H1 (cell line): ENCODE measurements around the gene CSAD. TPM values are rescaled to one million over a fixed set of nuclear protein-coding genes. Genes with fewer than 3 reads are reported as not detected.

ENCODE experiments used
- CTCF ChIA-PET: fragments of 300-600 bp; sonication (Branson Sonifier 250); formaldehyde crosslinking; loops from one replicate; lab custom pipeline; 2021; ENCODE audit not compliant: partially characterized antibody; lab: Charles Lee
- POLR2A ChIA-PET: fragments of 300-600 bp; sonication (Branson Sonifier 250); formaldehyde crosslinking; loops from one replicate; lab custom pipeline; 2021; ENCODE audit warnings: inconsistent platforms; ENCODE audit not compliant: partially characterized antibody; lab: Charles Lee
- DNase-seq, 2 experiments: peaks; one replicate each; pipeline versions ENCODE4 v3.0.0 to v3.0.0-alpha.2; 2010 to 2022; ENCODE audit warnings: low spot score in 2 of 2, low read depth in 1 of 2, mixed read lengths in 1 of 2
- FAIRE-seq: peaks from 2 replicates; lab custom pipeline; 2011; peaks lifted over from hg19 to GRCh38; lab: Jason Lieb, UNC
- H2AFZ ChIP-seq: 2 replicates; pipeline ENCODE4 v1.8.1; 2012; ENCODE audit warnings: low read length, inconsistent platforms
- H2AK5ac ChIP-seq: 2 replicates; pipeline ENCODE4 v1.6.1; 2013; ENCODE audit warnings: low read depth, low read length
- H2BK120ac ChIP-seq: replicated peaks from 2 replicates; pipeline ENCODE3; 2013; ENCODE audit warnings: low read depth, low read length, inconsistent platforms
- H2BK12ac ChIP-seq: 2 replicates; pipeline ENCODE4 v1.6.1; 2013; ENCODE audit warnings: low read depth, low read length
- H2BK15ac ChIP-seq: 2 replicates; pipeline ENCODE4 v1.6.1; 2013; ENCODE audit warnings: low read length
- H2BK20ac ChIP-seq: 2 replicates; pipeline ENCODE4 v1.6.1; 2013; ENCODE audit warnings: low read length
- H2BK5ac ChIP-seq: 2 replicates; pipeline ENCODE4 v1.6.1; 2013; ENCODE audit warnings: low read depth, low read length
- H3K14ac ChIP-seq: 2 replicates; pipeline ENCODE4 v1.6.1; 2013; ENCODE audit warnings: inconsistent platforms; ENCODE audit not compliant: insufficient read length
- H3K18ac ChIP-seq: 2 replicates; pipeline ENCODE4 v1.6.1; 2013; ENCODE audit warnings: low read length; ENCODE audit errors: extremely low read depth
- H3K23ac ChIP-seq: 2 replicates; pipeline ENCODE4 v1.6.1; 2013; ENCODE audit warnings: inconsistent platforms; ENCODE audit not compliant: insufficient read length
- H3K23me2 ChIP-seq: 2 replicates; pipeline ENCODE4 v1.6.1; 2013; ENCODE audit warnings: low read depth, low read length
- H3K27ac ChIP-seq: 2 replicates; pipeline ENCODE4 v1.6.1; 2011; ENCODE audit warnings: low read depth, low read length, inconsistent platforms
- H3K27me3 ChIP-seq, 4 experiments: replicated peaks in 1 of 4; 1 replicate in 1 of 4; 2 replicates in 3 of 4; pipeline versions ENCODE4 v1.6.1 to v1.8.1; 2011 to 2013; ENCODE audit warnings: low read length in 3 of 4, mild to moderate bottlenecking in 3 of 4, inconsistent platforms in 2 of 4, mixed read lengths in 2 of 4, moderate library complexity in 1 of 4; ENCODE audit not compliant: control insufficient read depth in 3 of 4, insufficient read depth in 3 of 4; ENCODE audit errors: extremely low read depth in 1 of 4
- H3K36me3 ChIP-seq, 4 experiments: 2 replicates each; pipeline versions ENCODE4 v1.6.1 to v1.8.1; 2011 to 2013; ENCODE audit warnings: mild to moderate bottlenecking in 4 of 4, low read length in 3 of 4, moderate library complexity in 2 of 4, control low read depth in 1 of 4, inconsistent platforms in 1 of 4; ENCODE audit not compliant: insufficient read depth in 4 of 4, control insufficient read depth in 2 of 4
- H3K4ac ChIP-seq: replicated peaks from 2 replicates; pipeline ENCODE3; 2013; ENCODE audit warnings: low read length, low read depth, mixed read lengths, inconsistent platforms; ENCODE audit not compliant: insufficient read length
- H3K4me1 ChIP-seq, 4 experiments: replicated peaks in 1 of 4; 1 replicate in 1 of 4; 2 replicates in 3 of 4; pipeline versions ENCODE4 v1.6.1 to v1.8.1; 2011 to 2013; ENCODE audit warnings: low read length in 3 of 4, inconsistent platforms in 2 of 4, mixed read lengths in 1 of 4; ENCODE audit not compliant: insufficient read depth in 4 of 4, control insufficient read depth in 3 of 4
- H3K4me2 ChIP-seq, 2 experiments: 2 replicates each; pipeline versions ENCODE4 v1.6.1 to v1.8.1; 2011 to 2013; ENCODE audit warnings: low read depth in 2 of 2, low read length in 2 of 2, control low read depth in 1 of 2, inconsistent platforms in 1 of 2, mild to moderate bottlenecking in 1 of 2; ENCODE audit not compliant: insufficient read depth in 1 of 2
- H3K4me3 ChIP-seq, 4 experiments: fragments of 200-600, 300-600 bp in 1 of 4; sonication (generic), shearing (Covaris generic), sonication (Bioruptor Twin) in 1 of 4; 2 replicates each; pipeline versions ENCODE4 v1.5.1 to v1.8.1; 2011 to 2016; ENCODE audit warnings: low read length in 4 of 4, low read depth in 3 of 4, control low read depth in 2 of 4, inconsistent platforms in 2 of 4, mild to moderate bottlenecking in 2 of 4, mixed read lengths in 1 of 4, moderate library complexity in 1 of 4; ENCODE audit not compliant: insufficient read depth in 2 of 4; ENCODE audit errors: extremely low read depth in 1 of 4
- H3K56ac ChIP-seq: replicated peaks from 2 replicates; pipeline ENCODE3; 2013; ENCODE audit warnings: low read depth, mild to moderate bottlenecking, mixed read lengths, low read length, inconsistent platforms; ENCODE audit not compliant: insufficient read length
- H3K79me1 ChIP-seq: 2 replicates; pipeline ENCODE4 v1.6.1; 2013; ENCODE audit warnings: low read depth, low read length, control low read depth
- H3K79me2 ChIP-seq, 2 experiments: 2 replicates each; pipeline versions ENCODE4 v1.6.1 to v1.8.1; 2012 to 2013; ENCODE audit warnings: low read length in 2 of 2, mild to moderate bottlenecking in 2 of 2, inconsistent platforms in 1 of 2; ENCODE audit not compliant: insufficient read depth in 2 of 2, control insufficient read depth in 1 of 2
- H3K9ac ChIP-seq, 4 experiments: replicated peaks in 1 of 4; 1 replicate in 1 of 4; 2 replicates in 3 of 4; pipeline versions ENCODE4 v1.6.1 to v1.8.1; 2011 to 2013; ENCODE audit warnings: low read depth in 3 of 4, low read length in 3 of 4, control low read depth in 2 of 4, mild to moderate bottlenecking in 2 of 4, moderate library complexity in 2 of 4, inconsistent platforms in 1 of 4; ENCODE audit errors: extremely low read depth in 1 of 4
- H3K9me3 ChIP-seq, 2 experiments: 2 replicates each; pipeline versions ENCODE4 v1.6.1 to v1.8.1; 2012 to 2013; ENCODE audit warnings: mild to moderate bottlenecking in 2 of 2, moderate library complexity in 2 of 2, control low read depth in 1 of 2, inconsistent platforms in 1 of 2, low read depth in 1 of 2, low read length in 1 of 2, mixed read lengths in 1 of 2; ENCODE audit not compliant: insufficient read depth in 2 of 2
- H4K20me1 ChIP-seq, 2 experiments: replicated peaks in 1 of 2; 2 replicates each; pipeline versions ENCODE3 to v1.8.1; 2011 to 2013; ENCODE audit warnings: inconsistent platforms in 2 of 2, low read length in 2 of 2, mild to moderate bottlenecking in 1 of 2; ENCODE audit not compliant: insufficient read depth in 2 of 2, control insufficient read depth in 1 of 2
- H4K5ac ChIP-seq: 2 replicates; pipeline ENCODE4 v1.6.1; 2013; ENCODE audit warnings: low read length, low read depth, mixed read lengths, inconsistent platforms; ENCODE audit not compliant: insufficient read length
- H4K8ac ChIP-seq: 2 replicates; pipeline ENCODE4 v1.8.0; 2013; ENCODE audit warnings: mild to moderate bottlenecking, moderate library complexity, low read length, inconsistent platforms; ENCODE audit not compliant: insufficient read depth; ENCODE audit errors: extremely low read depth
- H4K91ac ChIP-seq: replicated peaks from 2 replicates; pipeline ENCODE3; 2013; ENCODE audit warnings: low read length, mixed read lengths, inconsistent platforms; ENCODE audit not compliant: insufficient read length
- ASH2L ChIP-seq: fragments of 200-600, 300-600 bp; sonication (generic); IDR thresholded peaks from one replicate; pipeline ENCODE4 v1.7.1; 2017; ENCODE audit warnings: low read length
- CHD2 ChIP-seq: IDR thresholded peaks from 2 replicates; pipeline ENCODE4 v1.6.1; 2012; ENCODE audit warnings: low read length, improper control_type of control experiment
- EGR1 ChIP-seq: IDR thresholded peaks from 2 replicates; pipeline ENCODE4 v1.6.1; 2011; ENCODE audit warnings: low read depth, low read length, borderline replicate concordance
- KDM1A ChIP-seq: fragments of 200-600, 300-600 bp; sonication (generic); IDR thresholded peaks from 2 replicates; pipeline ENCODE4 v1.7.1; 2016; ENCODE audit warnings: mild to moderate bottlenecking, low read length, borderline replicate concordance
- RXRA ChIP-seq: IDR thresholded peaks from 2 replicates; pipeline ENCODE4 v1.6.1; 2011; ENCODE audit warnings: low read depth, mild to moderate bottlenecking, low read length, moderate library complexity; ENCODE audit not compliant: insufficient read depth
- ZNF274 ChIP-seq: IDR thresholded peaks from 2 replicates; pipeline ENCODE4 v1.7.0; 2012; ENCODE audit warnings: low read length, borderline replicate concordance; ENCODE audit errors: extremely low read depth
- WGBS, 2 experiments: shearing (Covaris generic) in 1 of 2; methylation state at CpG; one replicate each; pipeline versions ENCODE4 v1.1.6 to v1.1.7; 2013 to 2015; ENCODE audit warnings: low lambda C conversion rate in 2 of 2, mixed read lengths in 2 of 2, inconsistent platforms in 1 of 2, low coverage in 1 of 2, missing lambda C conversion rate in 1 of 2; ENCODE audit not compliant: insufficient replicate concordance in 2 of 2, insufficient coverage in 1 of 2, insufficient read length in 1 of 2; ENCODE audit errors: extremely low coverage in 1 of 2, missing lambda C conversion rate in 1 of 2; 5-methylcytosine and 5-hydroxymethylcytosine counted together
- polyA plus RNA-seq, 7 experiments: library from polyadenylated mRNA; depleted of rRNA in 3 of 7; stranded (reverse) in 5 of 7; unstranded in 2 of 7; fragments of >200 nt in 5 of 7; fragments of 200-250 nt in 2 of 7; gene quantifications; 1 replicate in 5 of 7; 2 replicates in 1 of 7; 4 replicates in 1 of 7; pipeline versions ENCODE4 v1.2.1 to v1.2.3, GENCODE V29; 2011 to 2013; ENCODE audit warnings: missing spikeins in 2 of 7, mixed read lengths in 2 of 7
- total RNA-seq: library from RNA; stranded (reverse); fragmentation: NEBNext Ultra II Directional; extraction: Animal tissue kit (Norgen Biotek cat#: 25700); gene quantifications from 2 replicates; pipeline ENCODE4 v1.2.1, GENCODE V29; 2021

The CSAD gene
- total and polyA plus RNA-seq, 2 of the 8 experiments (the other 6 are each of a cell fraction or from before 2014, with no cell fraction given) = 8.8 to 11.3 TPM

GRCh38 chr12:53196486-53196885, 15.8 kb upstream of the CSAD start:
- H2BK12ac ChIP-seq = no peak overlapping the region
- H3K23me2 ChIP-seq = peaks cover 2% of the 10 kb centered on the region; the same call in 1 of the 2 replicates
- TF ChIP-seq KDM1A (no peak), CHD2 (no peak), ASH2L (no peak), ZNF274 (no peak), EGR1 (no peak), RXRA (no peak)
- no peak overlapping the region for H2AFZ ChIP-seq
- no peak overlapping the region for H3K14ac ChIP-seq
- no peak overlapping the region for H3K4me3 ChIP-seq
- no peak overlapping the region for H3K9ac ChIP-seq
- H3K36me3 ChIP-seq = no peaks in the 10 kb centered on the region
- H4K20me1 ChIP-seq = peaks cover 0 to 4% of the 10 kb centered on the region in 2 experiments
- H3K27ac ChIP-seq = no peak overlapping the region
- POLR2A ChIA-PET = interaction anchor here (1.2 to 2.0 kb wide), 8 partner anchors 8 to 189 kb away, joined by 3 to 8 read pairs (median 4); partner anchors contain the start of gene ITGB7
- no peak for FAIRE-seq
- CTCF ChIA-PET = interaction anchor here (0.7 to 12.9 kb wide), 24 partner anchors 11 to 149 kb away, joined by 3 to 198 read pairs (median 8); partner anchors contain the start of genes CSAD, ESPL1, ITGB7 and MYG1
- no peaks in the 10 kb centered on the region for H3K79me2 ChIP-seq
- no peak overlapping the region; the same call in 1 of the 2 replicates for H4K8ac ChIP-seq
- no peak overlapping the region for H2BK20ac ChIP-seq
- DNase-seq = no peak
- H3K27me3 ChIP-seq = peaks cover 2 to 37% (median 20%) of the 10 kb centered on the region in 4 experiments
- no peak overlapping the region for H4K5ac ChIP-seq
- H3K9me3 ChIP-seq = no peaks in the 10 kb centered on the region
- no peaks in the 10 kb centered on the region; a peak in 1 of 7 replicates for H3K4me1 ChIP-seq
- no peak overlapping the region for H3K56ac ChIP-seq
- no peaks in the 10 kb centered on the region for H3K79me1 ChIP-seq
- WGBS, 2 experiments = 83% methylated on average over 13 of the region's 14 CpGs; no CpG with 5 or more reads in 1 of the 2 experiments
- H3K4ac ChIP-seq = no peak overlapping the region
- H2BK120ac ChIP-seq = no peak overlapping the region
- no peak overlapping the region for H2BK15ac ChIP-seq
- H3K4me2 ChIP-seq = no peak overlapping the region
- no peak overlapping the region for H3K18ac ChIP-seq
- no peak overlapping the region for H2BK5ac ChIP-seq
- H4K91ac ChIP-seq = no peak overlapping the region
- no peak overlapping the region for H3K23ac ChIP-seq
- H2AK5ac ChIP-seq = no peak overlapping the region; the same call in 1 of the 2 replicates
